Measurements from ENCODE around the gene SIRT3. TPM values are rescaled to one million over a fixed set of nuclear protein-coding genes. Genes with fewer than 3 reads are reported as not detected.

SIRT3 gene
- polyA plus RNA-seq (2013, experiment 1 of 2): 19.6 TPM
- polyA plus RNA-seq (2013, experiment 2 of 2): 17.5 TPM

DNA sequence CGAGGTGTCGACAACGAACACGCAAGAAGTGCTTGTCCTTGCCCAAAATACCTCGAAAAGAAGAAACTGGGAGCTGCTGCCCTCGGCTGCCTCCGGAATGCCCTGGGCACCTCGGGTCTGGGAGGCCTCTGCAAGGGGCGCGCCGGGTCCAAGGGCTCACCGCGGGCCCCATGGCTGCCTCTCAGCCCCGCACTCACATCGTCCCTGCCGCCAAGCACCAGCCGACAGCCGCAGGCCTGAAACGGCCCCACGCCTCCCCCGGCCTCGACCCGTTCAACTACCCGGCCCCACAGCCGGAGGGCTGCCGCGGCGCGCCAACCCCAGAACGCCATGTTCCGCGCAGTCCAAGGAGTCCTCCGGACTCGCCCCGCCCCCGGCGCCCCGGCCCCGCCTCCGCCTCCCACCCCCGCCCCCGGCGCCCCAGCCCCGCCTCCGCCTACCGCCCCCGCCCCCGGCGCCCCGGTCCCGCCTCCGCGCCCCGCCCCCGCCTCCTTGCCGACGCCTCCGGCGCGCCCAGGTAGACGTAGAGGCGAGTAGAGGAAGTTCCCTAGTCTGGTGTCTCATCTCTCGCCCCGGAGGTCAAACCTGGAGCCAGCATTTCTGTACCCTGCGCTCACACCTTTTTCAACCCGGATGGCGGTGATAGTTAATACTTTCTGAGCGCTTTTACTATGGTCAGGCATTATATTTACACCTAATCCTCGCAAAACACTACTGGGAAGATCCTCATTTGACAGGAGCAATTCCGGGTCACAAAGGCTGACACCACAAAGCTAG is at the start of gene SIRT3:
Gene SIRT3, minus strand, starts transcription at position 346 of the 777 bp plus-strand sequence. Its CDS starts 14 bp downstream, at position 332.
- WGBS, 2 experiments (ENCODE audit: insufficient coverage in 2 of 2): 0 to 1% methylated on average over 38 to 56 of the region's 70 CpGs
- peak within 1 kb of the TSS; percentile 95 for H3K27ac ChIP-seq (ENCODE audit: low read depth, low read length, severe bottlenecking)
- H3K9me3 ChIP-seq (ENCODE audit: control insufficient read depth, low read length): no peaks in the 10 kb centered on the region
- peaks cover 22% of the 10 kb centered on the region for H3K36me3 ChIP-seq (ENCODE audit: control insufficient read depth, insufficient read depth, low read length)
- peak within 1 kb of the TSS; percentile 100 for H3K4me3 ChIP-seq (ENCODE audit: extremely low read depth, insufficient read depth, low read length, poor library complexity, severe bottlenecking)
- peaks cover 8% of the 10 kb centered on the region for H3K4me1 ChIP-seq (ENCODE audit: control insufficient read depth, insufficient read depth, low read length, poor library complexity, severe bottlenecking)

DNA sequence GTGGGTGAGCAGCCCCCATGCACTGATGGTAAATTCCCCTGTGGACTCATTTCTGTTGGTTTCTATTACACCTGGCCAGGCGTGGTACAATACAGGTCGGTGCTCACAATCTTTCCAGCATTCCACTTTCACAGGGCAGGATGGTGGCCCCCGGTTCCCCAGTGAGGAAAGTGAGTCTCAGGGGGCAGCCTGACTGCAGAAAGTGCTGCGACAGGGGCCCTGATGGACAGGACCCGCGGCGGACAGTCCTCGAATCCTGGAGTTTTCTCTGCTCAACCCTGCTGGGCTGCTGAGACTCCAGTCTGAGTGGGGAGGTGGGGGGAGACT is 49.7 kb upstream of the SIRT3 start:
- Histone ChIP-seq H3K4me3 (ENCODE audit: extremely low read depth, insufficient read depth, low read length, poor library complexity, severe bottlenecking) (no peak overlapping the region), H3K9me3 (ENCODE audit: control insufficient read depth, low read length) (no peaks in the 10 kb centered on the region), H3K27ac (ENCODE audit: low read depth, low read length, severe bottlenecking) (no peak overlapping the region), H3K36me3 (ENCODE audit: control insufficient read depth, insufficient read depth, low read length) (no peaks in the 10 kb centered on the region), H3K4me1 (ENCODE audit: control insufficient read depth, insufficient read depth, low read length, poor library complexity, severe bottlenecking) (peaks cover 5% of the 10 kb centered on the region)
- WGBS, 2 experiments (ENCODE audit: insufficient coverage in 2 of 2): 89 to 100% methylated on average over 2 to 8 of the region's 8 CpGs

DNA sequence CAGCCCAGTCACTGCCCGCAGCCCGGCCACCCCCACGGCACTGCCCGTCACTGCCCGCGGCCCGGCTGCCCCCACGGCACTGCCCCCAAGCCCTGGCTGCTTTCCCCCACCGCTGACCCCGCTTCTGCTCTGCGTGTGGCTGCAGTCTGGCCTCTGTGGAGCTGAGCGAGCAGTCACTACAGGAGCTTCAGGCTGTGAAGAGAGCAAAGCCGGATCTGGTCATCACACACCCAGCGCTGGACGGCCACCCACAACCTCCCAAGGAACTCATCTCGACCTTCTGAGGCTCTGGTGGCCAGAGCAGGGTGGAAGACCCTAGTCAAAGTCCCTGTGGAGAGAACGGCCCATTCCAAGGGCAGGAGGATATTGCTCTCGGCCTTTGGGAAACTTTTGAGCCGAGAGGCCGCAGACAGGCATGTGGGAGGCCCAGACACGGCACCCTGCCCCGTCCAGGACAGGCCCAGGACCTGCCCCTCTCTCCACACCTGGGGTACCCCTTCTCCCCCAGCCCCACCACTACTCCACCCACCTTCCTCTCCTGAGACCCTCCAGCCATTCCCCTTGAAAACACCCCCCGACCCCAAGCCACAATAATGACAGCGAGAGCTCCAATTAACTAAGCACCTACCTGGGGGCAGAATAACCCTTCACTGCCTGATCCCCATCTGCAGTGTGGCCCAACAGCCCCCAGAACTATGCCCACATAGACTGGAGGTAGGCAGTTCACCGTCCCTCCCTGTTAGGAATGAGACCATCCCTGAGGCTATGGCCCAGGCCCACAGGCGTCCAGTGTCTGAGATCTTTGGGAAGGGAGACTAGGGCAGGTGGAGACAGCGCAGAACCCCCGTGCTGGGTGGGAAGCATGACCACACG is 49.1 kb upstream of the SIRT3 start:
- no peak overlapping the region for H3K4me3 ChIP-seq (ENCODE audit: extremely low read depth, insufficient read depth, low read length, poor library complexity, severe bottlenecking)
- no peaks in the 10 kb centered on the region for H3K9me3 ChIP-seq (ENCODE audit: control insufficient read depth, low read length)
- H3K27ac ChIP-seq (ENCODE audit: low read depth, low read length, severe bottlenecking): no peak overlapping the region
- 82 to 90% methylated on average over 19 to 26 of the region's 29 CpGs for WGBS, 2 experiments (ENCODE audit: insufficient coverage in 2 of 2)
- peaks cover 4% of the 10 kb centered on the region for H3K4me1 ChIP-seq (ENCODE audit: control insufficient read depth, insufficient read depth, low read length, poor library complexity, severe bottlenecking)
- H3K36me3 ChIP-seq (ENCODE audit: control insufficient read depth, insufficient read depth, low read length): no peaks in the 10 kb centered on the region

DNA sequence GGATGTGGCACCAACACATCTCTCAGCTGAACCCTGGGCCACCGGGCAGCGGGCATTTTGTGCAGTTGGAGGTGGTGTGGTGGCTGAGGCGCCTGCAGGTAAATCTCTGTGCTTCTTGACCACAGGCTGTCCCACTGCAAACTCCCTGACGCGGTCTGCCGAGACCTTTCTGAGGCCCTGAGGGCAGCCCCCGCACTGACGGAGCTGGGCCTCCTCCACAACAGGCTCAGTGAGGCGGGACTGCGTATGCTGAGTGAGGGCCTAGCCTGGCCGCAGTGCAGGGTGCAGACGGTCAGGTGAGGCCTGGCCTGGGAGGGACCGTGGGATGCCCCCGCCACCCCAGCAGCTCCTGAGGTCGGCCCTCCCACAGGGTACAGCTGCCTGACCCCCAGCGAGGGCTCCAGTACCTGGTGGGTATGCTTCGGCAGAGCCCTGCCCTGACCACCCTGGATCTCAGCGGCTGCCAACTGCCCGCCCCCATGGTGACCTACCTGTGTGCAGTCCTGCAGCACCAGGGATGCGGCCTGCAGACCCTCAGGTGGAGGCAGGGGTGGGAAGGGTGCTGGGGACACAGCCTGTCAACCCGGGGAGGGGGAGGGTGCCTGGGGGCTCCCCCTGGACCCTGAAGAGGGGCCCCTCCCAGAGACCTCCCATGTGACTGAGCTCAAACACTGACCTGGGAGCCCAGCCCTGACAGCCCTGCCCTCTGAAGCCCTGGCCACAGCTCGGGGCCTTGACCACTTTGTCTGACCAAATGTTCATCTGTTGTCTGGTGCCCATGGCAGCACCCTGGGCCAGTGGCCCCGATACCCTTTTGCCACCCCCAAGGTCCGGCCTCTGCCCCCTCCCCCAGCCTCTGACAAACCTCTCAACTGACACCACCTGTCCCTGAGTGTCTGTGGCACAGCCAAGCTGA is 48.2 kb upstream of the SIRT3 start:
- Histone ChIP-seq H3K4me1 (ENCODE audit: control insufficient read depth, insufficient read depth, low read length, poor library complexity, severe bottlenecking) (peaks cover 1% of the 10 kb centered on the region), H3K4me3 (ENCODE audit: extremely low read depth, insufficient read depth, low read length, poor library complexity, severe bottlenecking) (no peak overlapping the region), H3K9me3 (ENCODE audit: control insufficient read depth, low read length) (no peaks in the 10 kb centered on the region), H3K36me3 (ENCODE audit: control insufficient read depth, insufficient read depth, low read length) (no peaks in the 10 kb centered on the region), H3K27ac (ENCODE audit: low read depth, low read length, severe bottlenecking) (no peak overlapping the region)
- 91 to 93% methylated on average over 21 to 23 of the region's 24 CpGs for WGBS, 2 experiments (ENCODE audit: insufficient coverage in 2 of 2)

DNA sequence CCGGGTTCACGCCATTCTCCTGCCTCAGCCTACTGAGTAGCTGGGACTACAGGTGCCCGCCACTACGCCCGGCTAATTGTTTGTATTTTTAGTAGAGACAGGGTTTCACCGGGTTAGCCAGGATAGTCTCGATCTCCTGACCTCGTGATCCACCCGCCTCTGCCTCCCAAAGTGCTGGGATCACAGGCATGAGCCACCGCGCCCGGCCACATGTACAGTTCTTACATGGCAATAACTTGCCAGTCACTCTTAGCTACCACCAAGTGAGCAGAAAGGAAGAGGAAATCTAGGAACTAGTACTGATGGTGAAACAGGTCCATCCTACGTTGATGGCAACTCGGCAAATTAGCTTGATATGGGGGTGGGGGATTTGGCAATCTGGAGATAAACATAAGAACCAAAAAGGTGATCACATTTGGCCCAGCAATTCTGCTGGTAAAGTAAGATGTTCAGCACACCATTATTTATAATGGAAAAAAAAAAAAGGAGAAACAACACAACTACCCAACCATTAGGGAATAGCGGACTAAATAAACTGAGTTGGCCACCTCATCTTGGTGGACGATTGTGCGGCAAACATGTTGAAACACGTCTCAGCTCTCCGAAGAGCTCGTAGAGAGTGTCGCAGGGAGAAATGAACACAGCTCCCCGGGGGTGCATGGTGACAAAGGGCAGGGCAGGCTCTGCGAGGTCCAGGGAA is 47.4 kb upstream of the SIRT3 start:
- 91% methylated on average over 11 to 16 of the region's 23 CpGs for WGBS, 2 experiments (ENCODE audit: insufficient coverage in 2 of 2)
- H3K4me3 ChIP-seq (ENCODE audit: extremely low read depth, insufficient read depth, low read length, poor library complexity, severe bottlenecking): no peak overlapping the region

DNA sequence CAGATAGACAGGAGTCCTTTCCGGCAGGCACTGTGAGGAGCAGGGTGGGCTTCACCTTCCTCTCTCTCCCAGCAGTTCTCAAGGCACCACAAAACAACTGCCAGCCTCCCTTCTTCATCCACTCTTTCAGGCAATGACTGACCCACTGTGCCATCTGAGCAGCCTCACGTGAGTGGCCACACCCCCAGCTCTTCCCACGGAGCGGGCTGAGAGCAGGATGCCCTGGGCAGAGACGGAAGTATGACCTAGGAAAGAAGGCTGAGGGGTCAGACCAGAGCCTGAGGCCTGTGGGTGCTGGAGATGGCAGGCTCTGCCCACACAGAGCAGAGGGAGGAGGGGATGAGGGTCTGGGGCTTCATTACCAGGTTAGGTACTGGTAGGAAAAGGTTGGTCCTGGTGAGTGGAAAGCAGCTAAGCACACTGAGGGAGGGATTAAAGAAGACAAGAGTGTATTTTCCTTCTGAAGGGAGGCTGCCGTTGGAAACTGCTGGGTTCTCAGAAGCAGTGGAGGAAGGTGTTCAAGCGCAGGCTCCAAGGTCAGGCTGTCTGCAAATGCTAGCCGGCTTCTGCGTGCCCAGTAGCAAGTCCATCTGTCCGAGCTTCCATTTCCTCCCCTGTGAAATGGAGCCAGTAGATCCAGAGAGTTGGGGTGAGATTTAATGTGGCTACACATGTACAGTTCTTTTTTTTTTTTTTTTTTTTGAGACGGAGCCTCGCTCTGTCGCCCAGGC is 46.7 kb upstream of the SIRT3 start:
- 90 to 92% methylated on average over 6 to 9 of the region's 13 CpGs for WGBS, 2 experiments (ENCODE audit: insufficient coverage in 2 of 2)
- Histone ChIP-seq H3K36me3 (ENCODE audit: control insufficient read depth, insufficient read depth, low read length) (no peaks in the 10 kb centered on the region), H3K4me1 (ENCODE audit: control insufficient read depth, insufficient read depth, low read length, poor library complexity, severe bottlenecking) (no peaks in the 10 kb centered on the region), H3K9me3 (ENCODE audit: control insufficient read depth, low read length) (no peaks in the 10 kb centered on the region), H3K27ac (ENCODE audit: low read depth, low read length, severe bottlenecking) (no peak overlapping the region), H3K4me3 (ENCODE audit: extremely low read depth, insufficient read depth, low read length, poor library complexity, severe bottlenecking) (no peak overlapping the region)

More for the DNA sequence above, 47.4 kb upstream of the SIRT3 start:
- Histone ChIP-seq H3K9me3 (ENCODE audit: control insufficient read depth, low read length) (no peaks in the 10 kb centered on the region), H3K36me3 (ENCODE audit: control insufficient read depth, insufficient read depth, low read length) (no peaks in the 10 kb centered on the region), H3K4me1 (ENCODE audit: control insufficient read depth, insufficient read depth, low read length, poor library complexity, severe bottlenecking) (no peaks in the 10 kb centered on the region), H3K27ac (ENCODE audit: low read depth, low read length, severe bottlenecking) (no peak overlapping the region)

DNA sequence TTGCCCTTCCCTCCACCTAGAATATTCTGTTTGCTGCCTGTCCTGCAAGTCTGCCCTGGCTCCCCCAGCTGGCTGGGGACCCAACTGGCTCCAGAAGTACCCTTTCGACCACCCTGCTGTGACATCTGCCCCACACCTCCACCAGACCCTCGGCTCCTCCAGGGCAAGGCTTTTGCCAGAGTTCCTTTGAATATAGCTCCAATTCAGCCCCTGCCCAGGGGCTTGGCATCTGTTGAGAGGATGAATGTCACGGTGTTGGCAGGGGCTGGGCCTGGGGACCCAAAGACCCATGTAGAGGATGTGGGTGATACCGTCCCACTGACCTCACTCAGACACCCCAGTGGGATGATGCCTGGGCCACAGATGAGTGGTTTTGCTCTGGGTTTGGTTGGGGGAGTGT is 46.0 kb upstream of the SIRT3 start:
- no peak overlapping the region for H3K4me3 ChIP-seq (ENCODE audit: extremely low read depth, insufficient read depth, low read length, poor library complexity, severe bottlenecking)
- WGBS, 2 experiments (ENCODE audit: insufficient coverage in 2 of 2): 66 to 75% methylated on average over 3 to 4 of the region's 4 CpGs
- H3K27ac ChIP-seq (ENCODE audit: low read depth, low read length, severe bottlenecking): no peak overlapping the region
- H3K4me1 ChIP-seq (ENCODE audit: control insufficient read depth, insufficient read depth, low read length, poor library complexity, severe bottlenecking): no peaks in the 10 kb centered on the region
- no peaks in the 10 kb centered on the region for H3K9me3 ChIP-seq (ENCODE audit: control insufficient read depth, low read length)
- H3K36me3 ChIP-seq (ENCODE audit: control insufficient read depth, insufficient read depth, low read length): no peaks in the 10 kb centered on the region

DNA sequence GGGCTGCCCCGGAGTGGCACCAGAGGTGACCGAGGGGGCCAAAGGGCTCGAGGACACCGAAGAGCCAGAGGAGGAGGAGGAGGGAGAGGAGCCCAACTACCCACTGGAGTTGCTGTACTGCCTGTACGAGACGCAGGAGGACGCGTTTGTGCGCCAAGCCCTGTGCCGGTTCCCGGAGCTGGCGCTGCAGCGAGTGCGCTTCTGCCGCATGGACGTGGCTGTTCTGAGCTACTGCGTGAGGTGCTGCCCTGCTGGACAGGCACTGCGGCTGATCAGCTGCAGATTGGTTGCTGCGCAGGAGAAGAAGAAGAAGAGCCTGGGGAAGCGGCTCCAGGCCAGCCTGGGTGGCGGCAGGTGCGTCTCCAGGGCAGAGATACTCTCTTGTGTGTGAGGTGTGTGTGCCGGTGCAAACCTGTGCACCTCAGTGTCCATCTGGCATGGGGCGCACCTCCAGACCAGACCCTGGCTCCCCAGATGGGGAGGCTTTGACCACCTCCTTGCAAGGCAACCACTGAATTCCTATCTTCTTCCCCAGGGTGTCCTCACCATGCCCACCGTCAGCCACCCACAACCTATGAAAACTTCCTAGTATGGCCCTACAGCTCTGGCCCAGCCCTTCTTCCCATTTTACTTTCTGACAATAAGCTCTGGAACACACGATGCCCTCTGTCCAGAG is 45.5 kb upstream of the SIRT3 start:
- H3K36me3 ChIP-seq (ENCODE audit: control insufficient read depth, insufficient read depth, low read length): no peaks in the 10 kb centered on the region
- no peaks in the 10 kb centered on the region for H3K9me3 ChIP-seq (ENCODE audit: control insufficient read depth, low read length)

DNA sequence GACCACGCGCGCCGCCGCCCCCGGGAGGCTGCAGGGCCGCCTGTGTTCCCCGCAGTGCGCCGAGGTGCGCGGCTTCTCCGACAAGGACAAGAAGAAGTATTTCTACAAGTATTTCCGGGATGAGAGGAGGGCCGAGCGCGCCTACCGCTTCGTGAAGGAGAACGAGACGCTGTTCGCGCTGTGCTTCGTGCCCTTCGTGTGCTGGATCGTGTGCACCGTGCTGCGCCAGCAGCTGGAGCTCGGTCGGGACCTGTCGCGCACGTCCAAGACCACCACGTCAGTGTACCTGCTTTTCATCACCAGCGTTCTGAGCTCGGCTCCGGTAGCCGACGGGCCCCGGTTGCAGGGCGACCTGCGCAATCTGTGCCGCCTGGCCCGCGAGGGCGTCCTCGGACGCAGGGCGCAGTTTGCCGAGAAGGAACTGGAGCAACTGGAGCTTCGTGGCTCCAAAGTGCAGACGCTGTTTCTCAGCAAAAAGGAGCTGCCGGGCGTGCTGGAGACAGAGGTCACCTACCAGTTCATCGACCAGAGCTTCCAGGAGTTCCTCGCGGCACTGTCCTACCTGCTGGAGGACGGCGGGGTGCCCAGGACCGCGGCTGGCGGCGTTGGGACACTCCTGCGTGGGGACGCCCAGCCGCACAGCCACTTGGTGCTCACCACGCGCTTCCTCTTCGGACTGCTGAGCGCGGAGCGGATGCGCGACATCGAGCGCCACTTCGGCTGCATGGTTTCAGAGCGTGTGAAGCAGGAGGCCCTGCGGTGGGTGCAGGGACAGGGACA is 44.8 kb upstream of the SIRT3 start:
- H3K27ac ChIP-seq (ENCODE audit: low read depth, low read length, severe bottlenecking): no peak overlapping the region
- no peak overlapping the region for H3K4me3 ChIP-seq (ENCODE audit: extremely low read depth, insufficient read depth, low read length, poor library complexity, severe bottlenecking)
- H3K9me3 ChIP-seq (ENCODE audit: control insufficient read depth, low read length): no peaks in the 10 kb centered on the region
- no peaks in the 10 kb centered on the region for H3K4me1 ChIP-seq (ENCODE audit: control insufficient read depth, insufficient read depth, low read length, poor library complexity, severe bottlenecking)
- no peaks in the 10 kb centered on the region for H3K36me3 ChIP-seq (ENCODE audit: control insufficient read depth, insufficient read depth, low read length)
- 67 to 69% methylated on average over 69 to 79 of the region's 79 CpGs for WGBS, 2 experiments (ENCODE audit: insufficient coverage in 2 of 2)

More for the DNA sequence above, 45.5 kb upstream of the SIRT3 start:
- WGBS, 2 experiments (ENCODE audit: insufficient coverage in 2 of 2): 86 to 94% methylated on average over 25 to 26 of the region's 26 CpGs
- no peaks in the 10 kb centered on the region for H3K4me1 ChIP-seq (ENCODE audit: control insufficient read depth, insufficient read depth, low read length, poor library complexity, severe bottlenecking)
- H3K27ac ChIP-seq (ENCODE audit: low read depth, low read length, severe bottlenecking): no peak overlapping the region
- H3K4me3 ChIP-seq (ENCODE audit: extremely low read depth, insufficient read depth, low read length, poor library complexity, severe bottlenecking): no peak overlapping the region
